Measurements from ENCODE around the gene TJP1.

Gene TJP1

DNA sequence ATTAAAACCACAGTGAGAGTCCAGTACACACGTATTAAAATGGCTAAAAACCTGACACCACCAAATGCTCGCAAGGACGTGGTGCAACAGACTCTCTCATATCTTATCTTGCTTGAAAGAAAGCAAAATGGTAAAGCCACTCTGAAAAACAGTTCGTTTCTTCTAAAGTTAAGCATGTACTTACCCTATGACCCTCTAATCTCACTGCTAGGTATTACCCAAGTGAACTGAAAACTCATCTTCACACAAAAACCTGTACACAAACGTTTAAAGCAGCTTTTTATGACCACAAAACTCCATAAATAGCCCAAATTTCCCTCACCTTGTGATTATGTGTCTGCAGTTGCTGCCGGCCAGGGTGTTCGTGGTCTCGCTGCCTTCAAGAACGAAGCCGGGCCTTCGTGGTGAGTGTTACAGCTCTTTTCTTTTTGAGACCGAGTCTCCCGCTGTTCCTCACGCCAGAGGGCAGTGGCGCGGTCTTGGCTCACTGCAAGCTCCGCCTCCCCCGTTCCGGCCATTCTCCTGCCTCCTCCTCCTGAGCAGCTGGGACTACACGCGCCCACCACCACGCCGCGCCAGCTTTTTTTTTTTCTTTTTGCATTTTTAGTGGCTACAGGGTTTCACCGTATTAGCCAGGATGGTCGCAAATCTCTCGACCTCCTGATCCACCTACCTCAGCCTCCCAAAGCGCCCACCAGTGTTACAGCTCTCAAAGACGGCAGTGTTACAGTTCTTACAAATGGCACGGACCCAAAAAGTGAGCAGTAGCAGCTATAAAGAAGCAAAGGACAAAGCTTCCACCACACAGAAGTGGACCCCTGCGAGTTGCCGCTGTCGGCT, 165.4 kb downstream of the TJP1 start:
- no peak for DNase-seq

- no peak for DNase-seq
Measured at GRCh38 chr15:29652595-29652994, 169.7 kb downstream of the TJP1 start.

DNA sequence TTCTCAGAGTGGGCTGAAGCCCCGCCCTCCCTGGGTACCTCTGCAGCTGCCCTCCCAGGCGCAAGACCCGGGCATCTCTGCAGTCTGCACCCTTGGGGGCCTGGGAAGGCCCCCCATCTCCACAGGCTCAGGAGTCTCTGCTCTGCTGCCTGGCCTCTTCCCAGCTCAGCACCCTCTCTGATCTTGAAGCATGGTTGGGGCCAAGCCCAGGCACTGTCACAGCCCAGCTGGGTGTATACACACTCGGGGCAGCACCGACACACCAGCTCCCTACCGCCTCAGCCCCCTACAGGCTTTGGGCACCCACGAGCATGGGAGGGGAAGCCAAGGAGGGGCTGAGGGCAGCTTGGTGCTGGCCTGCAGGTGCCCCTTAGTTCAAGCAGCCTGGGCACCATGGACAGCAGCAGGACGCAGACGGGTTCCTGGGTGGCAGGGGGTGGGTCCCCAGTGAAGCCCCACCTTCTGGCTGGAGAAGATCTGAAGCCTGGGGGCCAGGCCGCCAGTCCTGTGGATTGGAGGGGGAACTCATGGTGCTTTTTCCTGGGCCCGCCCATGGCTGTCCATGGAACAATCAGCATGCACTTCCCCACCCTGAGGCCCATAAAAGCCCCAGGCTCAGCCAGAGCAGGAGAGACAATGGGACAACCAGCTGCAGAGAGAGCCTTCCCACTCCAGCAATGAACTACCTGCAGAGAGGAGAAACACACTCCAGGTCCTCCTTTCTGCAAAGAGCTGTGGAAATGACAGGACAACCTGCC, 170.6 kb downstream of the TJP1 start:
- no peak for DNase-seq
